Head of caudate nucleus (tissue), 42 donors: ENCODE results near the gene TESMIN.

ENCODE experiments used
- DNase-seq, 42 donors: peaks; one replicate each; pipeline versions ENCODE4 v3.0.0 to v3.0.0-alpha.2; 2020 to 2021; ENCODE audit warnings: mixed read lengths in 7 of 42
- intact Hi-C: fragments of 100-400 bp; cut with DNase I; formaldehyde crosslinking; loops from one replicate; pipeline ENCODE4 v1.15.0; 2022

Gene TESMIN

DNA sequence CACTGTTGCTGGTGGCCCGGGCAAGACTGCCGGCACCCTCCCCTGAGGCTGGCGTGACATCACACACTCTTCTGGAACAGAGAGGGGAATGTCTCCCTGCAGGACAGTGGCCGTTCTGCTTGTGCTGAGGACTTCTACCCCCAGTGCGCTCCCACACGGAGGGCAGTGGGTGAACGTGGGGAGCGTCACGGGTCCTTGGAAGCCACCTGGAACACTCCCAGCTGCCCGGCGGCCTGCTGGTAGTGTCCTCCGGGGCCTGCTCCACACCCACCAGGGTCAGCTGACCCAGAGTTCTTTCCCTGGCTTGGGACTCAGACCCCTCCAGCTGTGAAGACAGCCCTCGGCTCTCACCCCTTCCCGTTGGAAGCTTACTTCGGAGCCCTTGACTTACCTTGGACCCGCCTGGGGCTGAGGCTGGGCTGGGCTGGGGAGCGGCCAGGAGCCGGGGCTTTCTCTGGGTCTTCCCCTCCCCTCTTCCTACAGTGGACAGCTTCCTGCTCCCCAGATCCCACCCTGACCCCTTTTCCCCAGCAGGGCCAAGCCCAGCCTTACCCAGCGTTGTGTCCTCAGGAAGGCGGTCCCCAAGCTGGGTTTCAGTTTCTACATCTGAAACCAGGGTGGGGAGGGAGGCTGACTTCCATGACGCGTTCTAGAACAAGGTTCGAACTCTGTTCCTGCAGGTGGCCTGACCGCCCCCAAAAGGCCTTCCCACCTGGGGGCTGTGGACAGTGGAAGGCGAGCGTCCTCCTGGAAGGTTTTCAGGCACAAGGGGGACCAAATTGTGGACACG lies 81.8 kb downstream of the TESMIN start:
- no peak for DNase-seq
- intact Hi-C loops, result no loop called here

DNA sequence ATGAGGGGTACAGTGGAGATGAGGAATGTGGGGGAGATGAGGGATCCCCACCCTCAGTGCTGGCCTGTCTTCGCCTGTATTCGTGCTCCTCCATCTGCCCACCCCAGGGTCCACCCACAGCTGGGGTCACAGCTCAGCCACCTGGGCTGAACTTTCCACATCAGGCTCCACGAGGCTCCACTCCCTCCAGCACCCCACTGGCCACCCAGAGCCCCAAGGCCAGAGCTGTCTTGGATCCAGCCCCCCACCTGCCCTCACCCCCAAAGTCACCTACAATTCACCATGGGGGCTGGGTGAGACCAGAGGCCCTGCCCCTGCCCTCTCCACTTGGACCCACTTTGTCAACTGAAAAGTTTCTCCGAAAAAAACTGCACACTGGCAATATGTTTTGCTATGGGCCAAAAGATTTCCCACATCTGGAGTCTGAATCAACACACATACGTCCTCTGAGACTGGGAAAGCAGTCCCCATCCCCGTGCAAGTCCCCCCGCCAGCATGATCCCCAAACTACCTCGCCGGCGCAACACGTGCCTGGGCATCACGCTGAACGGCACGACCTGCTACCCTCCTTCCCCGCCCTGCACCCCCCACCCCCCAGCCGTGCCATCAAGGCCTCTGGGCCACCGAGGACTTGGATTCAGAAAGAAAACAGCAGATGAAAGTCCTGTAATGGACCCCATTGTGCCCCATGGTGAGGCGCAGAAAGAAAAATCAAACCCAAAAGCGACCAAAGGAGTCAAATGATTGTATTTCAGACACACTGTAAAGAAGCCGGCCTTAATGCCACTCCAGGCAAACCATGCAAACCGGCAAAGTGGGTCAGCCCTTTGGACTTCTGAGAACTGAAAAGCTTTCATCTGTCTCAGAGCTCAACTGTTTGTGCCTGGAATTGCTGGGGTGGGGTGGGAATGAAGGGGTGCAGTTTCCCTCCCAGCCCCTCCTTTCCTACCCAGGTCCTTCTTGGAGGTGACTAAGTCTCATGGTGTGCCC lies 83.5 kb downstream of the TESMIN start:
- intact Hi-C loops, result no loop called here
- DNase-seq, result no peak

- intact Hi-C loops, result no loop called here
- no peak for DNase-seq
Observed at GRCh38 chr11:68666849-68667248, 84.5 kb downstream of the TESMIN start.

DNA sequence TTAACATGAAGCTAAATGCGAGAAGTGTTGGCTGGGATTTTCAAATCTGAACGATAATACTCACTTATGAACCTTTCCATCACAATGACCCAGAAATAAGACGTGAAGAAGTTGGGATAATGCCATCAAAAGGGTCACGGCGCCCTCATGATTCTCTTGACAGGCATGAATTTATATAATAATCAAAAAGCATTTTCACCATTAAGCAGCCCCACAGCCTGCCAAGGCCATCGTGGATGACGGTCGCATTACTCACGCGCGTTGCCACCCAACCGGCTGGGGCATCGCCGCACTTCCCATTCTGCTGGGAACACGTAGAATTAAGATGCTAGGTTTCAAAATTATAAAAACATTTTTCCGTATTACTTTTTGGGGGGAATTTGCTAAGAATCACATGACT lies 85.9 kb downstream of the TESMIN start:
- no peak for DNase-seq
- intact Hi-C loops, result no loop called here

DNA sequence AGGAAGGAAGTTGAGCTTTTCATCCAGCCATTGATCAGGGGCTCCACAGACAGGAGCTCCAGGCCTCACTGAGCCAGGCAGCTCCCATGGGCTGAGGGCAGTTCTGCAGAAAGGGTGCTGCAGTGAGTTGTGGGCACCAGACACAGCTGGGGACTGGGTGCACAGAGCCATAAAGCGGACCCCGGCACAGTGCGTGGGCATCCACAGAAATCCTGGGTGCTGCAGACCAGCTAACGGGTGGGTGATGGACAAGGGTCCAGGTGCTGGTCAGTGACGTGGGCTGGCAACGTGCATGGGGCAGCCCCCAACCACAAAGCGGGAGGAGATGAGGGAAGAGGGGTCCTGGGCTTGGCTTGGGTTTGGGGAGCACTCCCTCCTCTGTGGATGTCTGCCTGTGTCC lies 86.4 kb downstream of the TESMIN start:
- DNase-seq, result no peak
- intact Hi-C loops, result no loop called here

- no peak for DNase-seq
- intact Hi-C loops, result no loop called here
Observed at GRCh38 chr11:68664141-68664540, 87.2 kb downstream of the TESMIN start.

DNA sequence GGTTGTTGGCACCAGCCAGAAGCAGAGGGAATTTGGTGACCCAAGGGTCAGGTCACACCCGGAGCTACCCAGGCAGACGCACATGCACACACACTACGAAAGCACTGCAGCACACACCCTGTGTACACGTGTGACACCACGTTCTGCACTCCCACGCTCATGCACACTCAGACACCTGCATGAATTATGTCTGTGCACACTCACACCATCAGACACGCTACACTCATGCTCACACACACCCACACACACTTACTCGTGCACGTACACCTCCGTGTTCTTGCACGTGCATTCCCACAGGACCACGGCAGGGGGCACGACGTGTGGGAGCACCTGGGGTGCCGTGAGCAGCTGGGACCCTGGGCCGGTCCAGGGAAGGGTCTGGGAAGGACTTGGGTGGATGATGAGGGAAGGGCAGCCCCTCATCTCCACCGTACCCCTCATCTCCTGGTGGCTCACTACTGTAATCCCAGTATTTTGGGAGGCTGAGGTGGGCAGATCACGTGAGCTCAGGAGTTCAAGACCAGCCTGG lies 87.8 kb downstream of the TESMIN start:
- no peak for DNase-seq
- intact Hi-C loops, result no loop called here

DNA sequence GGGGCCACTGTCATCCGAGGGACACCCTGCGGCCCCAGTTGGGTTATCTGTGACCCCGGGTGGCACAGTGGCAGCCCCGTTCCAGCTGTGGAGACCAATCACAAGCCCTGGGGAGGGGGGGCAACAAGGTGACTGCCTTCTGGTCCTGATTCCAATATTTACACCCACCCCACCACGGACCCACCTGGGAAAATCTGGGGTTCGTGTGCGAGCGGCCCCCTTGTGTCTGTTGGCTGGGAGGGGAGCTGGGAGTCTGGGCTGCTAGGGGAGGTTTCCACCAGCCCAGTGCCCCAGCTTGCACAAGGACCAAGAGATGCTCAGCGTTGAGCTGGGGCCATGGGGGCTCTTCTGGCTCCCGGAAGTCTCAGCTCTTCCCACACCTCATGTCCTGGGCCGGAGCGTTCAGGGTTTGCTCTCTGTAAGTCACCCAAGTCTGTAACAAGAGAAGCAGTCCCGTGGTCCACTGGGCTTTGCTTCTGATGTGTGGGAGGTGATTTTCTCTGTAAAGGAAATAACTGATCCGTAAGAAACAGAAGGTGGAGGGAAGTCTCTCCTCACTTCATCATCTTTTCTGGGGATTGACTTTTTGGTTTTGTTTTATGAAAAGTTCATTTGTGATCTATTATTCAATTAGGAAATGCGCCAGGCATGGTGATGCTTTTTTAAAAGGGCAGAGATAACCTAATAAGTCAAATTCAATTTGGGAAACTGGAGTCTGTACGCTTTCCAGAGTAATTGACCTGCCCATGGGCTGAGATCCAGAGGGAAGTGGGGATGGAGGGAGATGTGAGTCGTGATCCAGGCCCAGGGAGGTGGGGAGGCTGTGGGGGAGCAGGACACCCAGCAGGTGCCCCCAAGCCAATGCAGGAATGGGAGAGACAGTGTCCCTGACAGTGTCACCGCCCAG lies 89.4 kb downstream of the TESMIN start:
- peak in 1 of 42 donors; percentile 15 for DNase-seq
- intact Hi-C loops, result no loop called here

DNA sequence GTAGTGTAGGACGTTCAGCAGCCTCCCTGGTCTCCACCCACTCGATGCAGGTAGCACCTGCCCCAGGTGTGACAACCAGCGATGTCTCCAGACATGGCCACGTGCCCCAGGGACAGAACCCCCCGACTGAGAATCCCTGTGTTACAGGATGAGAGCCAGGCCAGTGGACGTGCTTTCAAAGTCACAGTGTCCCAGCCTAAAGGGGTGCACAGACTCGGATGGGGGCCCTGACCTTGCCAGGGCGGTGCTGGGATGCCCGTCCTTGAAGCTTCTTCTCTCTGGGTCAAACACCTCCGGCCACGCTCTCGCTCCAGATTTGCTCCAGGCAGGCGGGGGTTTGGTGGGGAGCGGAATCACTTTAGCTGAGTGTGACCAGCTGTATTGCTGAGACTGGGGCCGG lies 90.3 kb downstream of the TESMIN start:
- no peak for DNase-seq
- intact Hi-C loops, result no loop called here

GRCh38 chr11:68660066-68660810 lies 91.1 kb downstream of the TESMIN start:
- peak in 1 of 42 donors; percentile 6 for DNase-seq
- intact Hi-C loops, result no loop called here

- peak in 27 of 42 donors; percentile 7 to 57 (median 26) for DNase-seq
- intact Hi-C loops, result no loop called here
Observed at GRCh38 chr11:68659158-68659921, 92.0 kb downstream of the TESMIN start.

GRCh38 chr11:68658661-68659060 lies 92.7 kb downstream of the TESMIN start:
- peak in 1 of 42 donors; percentile 25 for DNase-seq
- intact Hi-C loops, result no loop called here

DNA sequence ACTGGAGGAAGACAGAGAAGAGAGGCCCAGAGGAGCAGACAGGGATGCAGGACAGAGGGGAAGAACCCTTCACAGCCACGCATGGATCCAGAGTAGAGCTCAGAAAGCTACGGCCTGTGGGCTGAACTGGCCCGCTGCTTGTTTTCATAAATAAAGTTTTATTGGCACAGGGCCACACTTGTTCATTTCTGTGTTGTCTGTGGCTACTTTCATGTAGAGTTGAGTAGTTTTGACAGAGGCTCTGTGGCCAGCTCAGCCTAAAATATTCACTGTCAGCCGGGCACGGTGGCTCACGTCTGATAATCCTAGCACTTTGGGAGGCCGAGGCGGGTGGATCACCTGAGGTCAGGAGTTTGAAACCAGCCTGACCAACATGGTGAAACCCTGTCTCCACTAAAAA lies 93.2 kb downstream of the TESMIN start:
- intact Hi-C loops, result no loop called here
- DNase-seq, result peak in 1 of 42 donors; percentile 1
